K562 (cell line): ENCODE measurements around the gene TUBA4B. TPM values are rescaled to one million over a fixed set of nuclear protein-coding genes. Genes with fewer than 3 reads are reported as not detected.

ENCODE experiments used
- EHMT2 ChIP-seq: fragments of 450-650 bp; IDR thresholded peaks from 2 replicates; pipeline ENCODE4 v1.6.1; 2018; ENCODE audit warnings: antibody characterized with exemption
- HDAC1 ChIP-seq, 2 experiments: fragments of 450-650 bp; IDR thresholded peaks; 2 replicates each; pipeline ENCODE4 v1.6.1; 2016 to 2017; ENCODE audit warnings: inconsistent platforms in 1 of 2, mild to moderate bottlenecking in 1 of 2, moderate library complexity in 1 of 2
- LCOR ChIP-seq: sonication (generic); formaldehyde crosslinking; IDR thresholded peaks from 2 replicates; pipeline ENCODE4 v1.8.0; 2022; ENCODE audit warnings: mild to moderate bottlenecking, missing genetic modification reagents
- MAZ ChIP-seq, 2 experiments: fragments of 450-650 bp in 1 of 2; sonication (generic) in 1 of 2; formaldehyde crosslinking; IDR thresholded peaks in 1 of 2; conservative IDR thresholded peaks in 1 of 2; 2 replicates each; pipeline versions ENCODE4 v1.4.0 to v1.5.0; 2020; ENCODE audit warnings: mild to moderate bottlenecking in 1 of 2, missing genetic modification reagents in 1 of 2
- MYC ChIP-seq, 2 experiments: fragments of 250-450 bp in 1 of 2; sonication (Bioruptor Pico) in 1 of 2; IDR thresholded peaks; 2 replicates each; pipeline versions ENCODE4 v1.5.1 to v1.6.1; 2012 to 2021; ENCODE audit warnings: low read depth in 2 of 2, borderline replicate concordance in 1 of 2, improper control_type of control experiment in 1 of 2, low read length in 1 of 2, mild to moderate bottlenecking in 1 of 2, moderate library complexity in 1 of 2
- NEUROD1 ChIP-seq: fragments of 150-350 bp; IDR thresholded peaks from 2 replicates; pipeline ENCODE4 v1.6.1; 2014; ENCODE audit warnings: borderline replicate concordance, low read length, low read depth; ENCODE audit not compliant: partially characterized antibody
- POLR3A ChIP-seq: IDR thresholded peaks from 2 replicates; pipeline ENCODE4 v1.6.1; 2011; ENCODE audit warnings: borderline replicate concordance, mild to moderate bottlenecking, moderate library complexity; ENCODE audit not compliant: insufficient read length, insufficient read depth; ENCODE audit errors: extremely low read depth
- RCOR1 ChIP-seq, 2 experiments: IDR thresholded peaks; 2 replicates each; pipeline ENCODE4 v1.6.1; 2012; ENCODE audit warnings: low read depth in 2 of 2, low read length in 2 of 2, borderline replicate concordance in 1 of 2, improper control_type of control experiment in 1 of 2
- SMARCA4 ChIP-seq: fragments of 450-650 bp; IDR thresholded peaks from 2 replicates; pipeline ENCODE4 v1.6.1; 2016
- TEAD2 ChIP-seq: fragments of 450-650 bp; IDR thresholded peaks from 2 replicates; pipeline ENCODE4 v1.6.1; 2016; ENCODE audit warnings: missing genetic modification characterization, control low read depth, missing compliant biosample characterization
- ZFPM2 ChIP-seq: fragments of 250-450 bp; sonication (Bioruptor Pico); IDR thresholded peaks from 2 replicates; pipeline ENCODE4 v1.5.1; 2022; ENCODE audit warnings: mild to moderate bottlenecking
- polyA plus RNA-seq, 8 experiments: library from polyadenylated mRNA; depleted of rRNA in 4 of 8; stranded (reverse) in 5 of 8; unstranded in 3 of 8; fragments of >200 nt; fragmentation: Nextera tagmentation in 2 of 8; fragmentation: Illumina TruSeq in 1 of 8; extraction: Ambion mirVana in 2 of 8; extraction: Trizol in 1 of 8; gene quantifications; 2 replicates each; pipeline versions ENCODE4 v1.2.1 to v1.2.3, GENCODE V29; 2011 to 2014; ENCODE audit warnings: inconsistent platforms in 1 of 8, missing spikeins in 1 of 8
- total RNA-seq, 7 experiments: library from RNA; depleted of rRNA in 6 of 7; stranded (reverse); fragments of >200 nt in 6 of 7; fragmentation: Illumina TruSeq in 2 of 7; extraction: Trizol in 2 of 7; gene quantifications; 2 replicates each; pipeline versions ENCODE4 v1.2.1 to v1.2.3, GENCODE V29; 2011 to 2021; ENCODE audit warnings: low replicate concordance in 1 of 7
- TF ChIP-seq, protein P1 (sequence below): sonication (generic); formaldehyde crosslinking; IDR thresholded peaks from 2 replicates; pipeline ENCODE4 v1.4.0; 2020; ENCODE audit warnings: mild to moderate bottlenecking, missing genetic modification reagents
- TF ChIP-seq, protein P2 (sequence below): sonication (generic); formaldehyde crosslinking; IDR thresholded peaks from 2 replicates; pipeline ENCODE4 v1.9.0; 2022; ENCODE audit warnings: mild to moderate bottlenecking, missing genetic modification reagents

The TUBA4B gene
- total and polyA plus RNA-seq, 9 of the 15 experiments (the other 6 are each of a cell fraction or from before 2014, with no cell fraction given): 0.04 TPM; not detected in 8

DNA sequence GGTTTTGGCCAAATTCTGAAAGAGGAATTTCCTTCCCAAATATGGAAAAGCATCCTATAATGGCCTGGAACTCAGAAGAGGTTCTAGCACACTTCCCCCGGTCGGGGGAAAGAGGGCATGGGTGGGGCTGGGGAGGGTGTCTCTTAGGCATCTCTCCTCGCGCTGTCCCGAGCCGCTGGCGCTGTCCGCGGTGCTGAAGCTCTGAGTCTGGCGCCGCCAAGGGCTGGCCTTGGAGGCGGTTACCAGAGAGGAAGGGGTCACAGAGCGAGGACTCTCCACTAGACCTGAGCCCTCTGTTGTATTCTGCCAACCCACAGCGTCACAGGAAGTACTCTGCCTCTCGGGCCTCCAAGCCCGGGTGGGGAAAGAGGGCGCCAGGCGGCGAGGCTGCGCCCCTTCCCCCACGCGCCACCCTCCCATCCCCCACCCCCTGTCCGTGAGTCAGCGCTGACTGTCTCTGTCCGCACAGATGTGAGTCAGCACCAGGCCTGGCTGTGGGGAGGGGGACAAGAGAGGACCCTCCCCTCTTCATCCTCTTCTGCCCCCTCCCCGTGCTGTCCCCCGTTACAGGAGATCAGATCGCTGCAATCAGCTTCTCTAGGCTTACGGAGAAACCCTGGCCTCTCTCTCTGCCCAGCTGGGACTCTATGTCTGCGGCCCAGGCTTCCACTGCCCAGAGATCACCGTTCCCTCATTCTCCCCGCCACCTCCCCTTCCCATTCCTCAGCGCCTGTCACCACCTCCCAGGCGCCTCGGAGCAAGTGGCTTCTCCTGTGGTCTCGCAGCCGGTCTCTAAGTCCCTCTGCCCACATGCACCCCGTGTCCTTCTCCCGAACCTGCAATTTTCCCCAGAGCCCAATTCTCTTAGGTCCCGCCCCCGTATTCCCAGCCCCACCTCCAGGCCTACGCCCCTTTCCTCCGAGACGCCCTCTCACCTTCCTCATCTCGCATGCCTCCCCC, 55.4 kb downstream of the TUBA4B start (continued):
- TF ChIP-seq TEAD2 (tag) (no peak), SMARCA4 (peak; percentile 65; the same call in 1 of the 2 replicates), EHMT2 (peak; percentile 99), NEUROD1 (no peak), MYC (IDR thresholded peaks at IDR 0.05; ENCODE audit: low read depth, low read length) (0 out of 2 replicates have a peak, but pooled peaks have one; percentile 11), MYC (CRISPR knock-in tag; IDR thresholded peaks at IDR 0.05; ENCODE audit: borderline replicate concordance, low read depth) (no peak), ZFPM2 (CRISPR knock-in tag) (no peak), LCOR (CRISPR knock-in tag) (0 out of 2 replicates have a peak, but pooled peaks have one; percentile 52), HDAC1 (IDR thresholded peaks at IDR 0.05) (peak in 1 of 2 experiments; percentile 75; a peak in 2 of 4 replicates), POLR3A (no peak), MAZ (CRISPR knock-in tag; conservative IDR thresholded peaks at IDR 0.05 in 1 of 2, IDR thresholded peaks at IDR 0.05 in 1 of 2) (peak; percentile 45 to 82; a peak in 3 of 4 replicates), RCOR1 (IDR thresholded peaks at IDR 0.05; ENCODE audit: borderline replicate concordance in 1 of 2, low read depth in 2 of 2, low read length in 2 of 2) (peak in 1 of 2 experiments; percentile 60; a peak in 1 of 4 replicates)
- TF ChIP-seq, protein P1, sequence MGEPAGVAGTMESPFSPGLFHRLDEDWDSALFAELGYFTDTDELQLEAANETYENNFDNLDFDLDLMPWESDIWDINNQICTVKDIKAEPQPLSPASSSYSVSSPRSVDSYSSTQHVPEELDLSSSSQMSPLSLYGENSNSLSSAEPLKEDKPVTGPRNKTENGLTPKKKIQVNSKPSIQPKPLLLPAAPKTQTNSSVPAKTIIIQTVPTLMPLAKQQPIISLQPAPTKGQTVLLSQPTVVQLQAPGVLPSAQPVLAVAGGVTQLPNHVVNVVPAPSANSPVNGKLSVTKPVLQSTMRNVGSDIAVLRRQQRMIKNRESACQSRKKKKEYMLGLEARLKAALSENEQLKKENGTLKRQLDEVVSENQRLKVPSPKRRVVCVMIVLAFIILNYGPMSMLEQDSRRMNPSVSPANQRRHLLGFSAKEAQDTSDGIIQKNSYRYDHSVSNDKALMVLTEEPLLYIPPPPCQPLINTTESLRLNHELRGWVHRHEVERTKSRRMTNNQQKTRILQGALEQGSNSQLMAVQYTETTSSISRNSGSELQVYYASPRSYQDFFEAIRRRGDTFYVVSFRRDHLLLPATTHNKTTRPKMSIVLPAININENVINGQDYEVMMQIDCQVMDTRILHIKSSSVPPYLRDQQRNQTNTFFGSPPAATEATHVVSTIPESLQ (CRISPR knock-in tag): 0 out of 2 replicates have a peak, but pooled peaks have one; percentile 24
- TF ChIP-seq, protein P2, sequence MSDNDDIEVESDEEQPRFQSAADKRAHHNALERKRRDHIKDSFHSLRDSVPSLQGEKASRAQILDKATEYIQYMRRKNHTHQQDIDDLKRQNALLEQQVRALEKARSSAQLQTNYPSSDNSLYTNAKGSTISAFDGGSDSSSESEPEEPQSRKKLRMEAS (CRISPR knock-in tag): 0 out of 2 replicates have a peak, but pooled peaks have one; percentile 20
- TF ChIP-seq, all 486 proteins: peak for 60
